GM19023 (cell line): ENCODE data around the gene ESPNL.
"Not testable (repeated sequence)": the region's sequence is repeated elsewhere in the genome, so short reads cannot be mapped to it uniquely, and the experiment has no call there.

Experiments used
- ATAC-seq: cut with Tn5 transposase; IDR thresholded peaks from one replicate; pipeline ENCODE4 v1.9.1; 2021; ENCODE audit warnings: mild to moderate bottlenecking, moderate library complexity; ENCODE audit not compliant: unreplicated experiment

Gene ESPNL, protein sequence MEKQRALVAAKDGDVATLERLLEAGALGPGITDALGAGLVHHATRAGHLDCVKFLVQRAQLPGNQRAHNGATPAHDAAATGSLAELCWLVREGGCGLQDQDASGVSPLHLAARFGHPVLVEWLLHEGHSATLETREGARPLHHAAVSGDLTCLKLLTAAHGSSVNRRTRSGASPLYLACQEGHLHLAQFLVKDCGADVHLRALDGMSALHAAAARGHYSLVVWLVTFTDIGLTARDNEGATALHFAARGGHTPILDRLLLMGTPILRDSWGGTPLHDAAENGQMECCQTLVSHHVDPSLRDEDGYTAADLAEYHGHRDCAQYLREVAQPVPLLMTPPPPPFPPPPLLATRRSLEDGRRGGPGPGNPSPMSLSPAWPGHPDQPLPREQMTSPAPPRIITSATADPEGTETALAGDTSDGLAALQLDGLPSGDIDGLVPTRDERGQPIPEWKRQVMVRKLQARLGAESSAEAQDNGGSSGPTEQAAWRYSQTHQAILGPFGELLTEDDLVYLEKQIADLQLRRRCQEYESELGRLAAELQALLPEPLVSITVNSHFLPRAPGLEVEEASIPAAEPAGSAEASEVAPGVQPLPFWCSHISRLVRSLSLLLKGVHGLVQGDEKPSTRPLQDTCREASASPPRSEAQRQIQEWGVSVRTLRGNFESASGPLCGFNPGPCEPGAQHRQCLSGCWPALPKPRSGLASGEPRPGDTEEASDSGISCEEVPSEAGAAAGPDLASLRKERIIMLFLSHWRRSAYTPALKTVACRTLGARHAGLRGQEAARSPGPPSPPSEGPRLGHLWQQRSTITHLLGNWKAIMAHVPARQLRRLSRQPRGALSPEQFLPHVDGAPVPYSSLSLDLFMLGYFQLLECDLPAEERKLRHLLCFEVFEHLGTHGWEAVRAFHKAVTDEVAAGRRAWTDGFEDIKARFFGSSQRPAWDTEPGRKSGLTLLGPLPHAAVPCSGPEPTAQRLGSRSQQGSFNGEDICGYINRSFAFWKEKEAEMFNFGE

DNA sequence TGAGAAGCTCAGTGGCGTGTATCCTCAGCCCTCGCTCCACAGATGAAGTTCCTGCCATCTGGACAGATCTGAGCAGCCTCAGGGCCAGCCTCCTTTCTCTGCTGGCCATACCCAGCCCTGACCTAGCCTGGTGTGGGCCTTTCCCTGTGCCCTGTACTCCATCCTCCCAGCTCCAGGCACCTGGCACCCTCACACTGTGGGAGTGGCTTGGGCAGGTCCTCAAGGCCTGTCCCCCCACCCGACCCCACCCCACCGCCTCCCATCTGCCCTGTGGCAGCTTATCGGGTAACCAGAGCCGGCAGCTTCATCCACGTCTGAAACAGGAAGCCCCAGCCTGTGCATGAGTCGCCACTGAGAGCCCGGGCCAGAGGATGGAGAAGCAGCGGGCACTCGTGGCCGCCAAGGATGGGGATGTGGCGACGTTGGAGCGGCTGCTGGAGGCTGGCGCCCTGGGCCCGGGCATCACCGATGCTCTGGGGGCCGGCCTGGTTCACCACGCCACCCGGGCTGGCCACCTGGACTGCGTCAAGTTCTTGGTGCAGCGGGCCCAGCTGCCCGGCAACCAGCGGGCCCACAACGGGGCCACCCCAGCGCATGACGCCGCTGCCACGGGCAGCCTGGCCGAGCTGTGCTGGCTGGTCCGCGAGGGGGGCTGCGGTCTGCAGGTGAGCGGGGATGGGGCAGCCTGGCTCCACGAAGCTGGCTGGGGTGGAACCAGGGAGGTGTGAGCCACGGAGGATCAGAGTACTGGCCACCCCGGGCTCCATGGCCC is at the start of gene ESPNL:
TSS of gene ESPNL (plus strand) at position 292 of the 772 bp plus-strand sequence. CDS start at position 372, 80 bp downstream.
- ATAC-seq, result no peak

DNA sequence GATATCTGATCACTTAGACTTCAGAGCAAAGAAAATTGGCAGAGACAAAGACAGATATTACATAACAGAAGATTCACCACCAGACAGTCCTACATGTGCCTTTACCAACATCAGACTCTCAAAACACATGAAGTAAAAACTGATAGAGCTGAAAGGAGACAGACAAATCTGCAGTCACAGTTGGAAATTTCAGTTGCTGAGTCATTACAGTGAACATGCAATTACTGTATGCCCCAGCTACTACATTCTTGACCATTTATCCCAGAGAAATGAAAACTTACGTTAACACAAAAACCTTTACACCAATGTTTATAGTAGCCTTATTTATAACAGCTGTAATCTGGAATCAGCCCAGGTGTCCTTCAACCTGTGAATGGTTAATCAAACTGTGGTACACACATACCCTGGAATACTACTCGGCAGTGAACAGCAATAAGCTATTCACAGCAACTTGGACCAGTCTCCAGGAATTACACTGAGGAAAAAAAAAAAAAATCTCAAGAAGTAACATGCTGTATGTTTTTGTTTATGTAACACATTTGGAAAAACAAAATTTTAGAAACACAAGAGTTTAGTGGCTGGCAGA is 46.9 kb upstream of the ESPNL start:
- ATAC-seq, result no peak

DNA sequence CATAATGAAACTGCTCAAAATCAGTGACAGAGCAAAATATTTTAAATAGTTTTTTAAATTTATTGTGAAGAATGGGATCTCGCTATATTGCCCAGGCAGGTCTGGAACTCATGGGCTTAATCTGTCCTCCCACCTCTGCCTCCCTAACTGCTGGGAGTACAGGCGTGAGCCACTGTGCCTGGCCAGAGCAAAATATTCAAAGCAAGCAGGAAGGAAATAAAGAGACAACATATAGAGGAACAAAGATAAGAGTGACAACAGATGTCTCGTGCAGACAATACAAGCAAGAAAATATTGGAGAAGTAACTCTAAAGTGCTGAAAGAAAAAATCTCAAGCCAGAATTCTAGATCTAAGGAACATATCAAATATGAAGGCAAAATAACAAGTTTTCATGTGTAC is 44.3 kb upstream of the ESPNL start:
- no peak for ATAC-seq

DNA sequence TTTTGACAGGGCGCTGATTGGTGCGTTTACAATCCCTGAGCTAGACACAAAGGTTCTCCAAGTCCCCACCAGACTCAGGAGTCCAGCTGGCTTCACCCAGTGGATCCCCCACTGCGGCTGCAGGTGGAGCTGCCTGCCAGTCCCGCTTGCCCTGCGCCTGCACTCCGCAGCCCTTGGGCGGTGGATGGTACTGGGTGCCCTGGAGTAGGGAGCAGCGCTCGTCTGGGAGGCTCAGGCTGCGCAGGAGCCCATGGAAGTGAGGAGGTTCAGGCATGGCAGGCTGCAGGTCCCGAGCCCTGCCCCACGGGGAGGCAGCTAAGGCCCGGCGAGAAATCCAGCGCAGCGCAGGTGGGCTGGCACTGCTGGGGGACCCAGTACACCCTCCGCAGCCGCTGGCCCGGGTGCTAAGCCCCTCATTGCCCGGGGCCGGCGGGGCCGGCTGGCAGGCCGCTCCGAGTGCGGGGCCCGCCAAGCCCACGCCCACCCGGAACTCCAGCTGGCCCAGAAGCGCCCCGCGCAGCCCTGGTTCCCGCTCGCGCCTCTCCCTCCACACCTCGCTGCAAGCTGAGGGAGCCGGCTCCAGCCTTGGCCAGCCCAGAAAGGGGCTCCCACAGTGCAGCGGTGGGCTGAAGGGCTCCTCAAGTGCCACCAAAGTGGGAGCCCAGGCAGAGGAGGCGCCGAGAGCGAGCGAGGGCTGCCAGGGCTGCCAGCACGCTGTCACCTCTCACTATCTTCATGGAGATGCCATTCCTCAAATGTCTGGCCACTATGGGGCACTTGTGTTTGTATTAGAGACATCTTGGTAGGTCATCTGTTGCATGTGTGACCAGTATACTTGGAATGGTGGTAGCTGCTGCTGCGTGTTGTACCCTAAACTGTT is 42.2 kb upstream of the ESPNL start:
- not testable (repeated sequence) for ATAC-seq

DNA sequence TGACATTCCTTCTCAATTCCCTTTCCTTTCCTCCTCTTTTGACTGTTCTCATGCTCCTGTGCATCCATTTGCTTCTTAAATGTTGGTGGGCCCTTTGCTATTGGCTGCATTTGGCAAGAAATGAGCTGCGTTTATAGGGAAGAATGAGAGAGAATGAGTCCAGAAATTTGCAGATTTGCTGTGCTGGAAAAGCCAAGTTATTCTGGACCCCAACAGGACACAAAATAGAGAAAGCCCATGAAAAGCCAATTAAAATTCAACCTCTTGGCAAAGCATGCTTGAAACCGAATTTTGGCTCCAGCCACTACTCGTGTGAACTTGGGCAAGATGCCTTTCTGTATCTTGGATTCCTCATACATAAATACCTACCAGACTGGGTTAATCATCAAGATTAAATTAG is 40.6 kb upstream of the ESPNL start:
- ATAC-seq, result no peak

DNA sequence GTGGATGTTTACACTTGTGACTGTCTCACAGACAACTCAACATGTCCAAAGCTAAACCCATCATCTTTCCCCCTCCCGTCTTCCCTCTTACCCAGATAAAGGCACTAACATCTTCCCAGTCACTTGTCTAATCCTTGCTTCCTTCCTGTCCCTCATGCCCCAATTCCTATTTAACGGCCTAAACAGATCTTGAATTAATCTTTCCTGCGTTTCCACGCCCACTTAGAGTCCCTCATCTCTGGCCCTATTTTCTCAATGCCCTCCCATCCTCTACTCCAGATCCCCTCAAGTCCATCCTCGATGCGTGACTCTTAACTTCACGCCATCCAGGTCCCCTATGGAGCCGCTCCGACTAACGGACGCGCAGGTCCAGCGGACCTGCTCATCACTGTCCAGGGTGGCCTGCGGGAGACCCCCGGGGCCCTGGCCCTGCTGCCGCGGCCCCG is 40.0 kb upstream of the ESPNL start:
- ATAC-seq, result peak; percentile 1

DNA sequence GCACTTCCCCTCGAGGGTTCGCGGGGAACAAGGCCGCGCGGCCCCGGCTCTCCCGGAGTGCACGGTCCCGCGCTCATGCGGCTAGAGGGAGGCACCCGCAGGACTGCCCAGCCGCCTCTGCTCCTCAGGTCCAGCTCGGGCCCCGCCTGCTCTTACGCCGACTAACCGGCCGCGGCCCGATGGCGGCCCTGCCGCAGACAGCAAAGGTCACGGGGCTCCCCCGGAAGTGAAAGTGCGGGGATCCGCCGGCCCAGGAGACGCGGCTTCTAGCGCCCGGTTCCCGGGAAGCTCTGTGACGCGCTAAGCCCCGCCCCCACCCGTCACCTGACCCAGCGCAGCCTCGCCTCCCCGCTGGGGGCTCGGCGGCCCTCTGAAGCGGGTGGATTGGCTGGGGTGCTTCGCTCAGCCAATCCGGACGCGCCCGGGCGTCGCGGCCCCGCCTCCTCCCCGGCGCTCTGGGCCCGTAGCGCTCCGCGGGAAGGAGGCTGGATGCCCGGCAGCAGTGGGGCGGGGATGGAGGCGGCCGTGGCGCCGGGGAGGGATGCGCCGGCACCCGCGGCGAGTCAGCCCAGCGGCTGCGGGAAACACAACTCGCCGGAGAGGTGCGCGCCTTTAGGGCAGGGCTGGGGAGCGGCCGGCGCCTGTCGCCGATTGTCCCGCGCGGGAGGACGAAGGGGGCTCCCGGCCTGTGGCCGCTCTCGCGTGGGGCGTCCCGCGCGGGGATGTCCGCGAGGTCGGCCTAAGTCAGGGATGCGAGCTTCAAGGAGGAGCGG is 39.4 kb upstream of the ESPNL start, which contains the start of gene SCLY:
TSS of gene SCLY (plus strand) at position 460 of the 773 bp plus-strand sequence. CDS start at position 514, 54 bp downstream.
- ATAC-seq, result peak; percentile 91

DNA sequence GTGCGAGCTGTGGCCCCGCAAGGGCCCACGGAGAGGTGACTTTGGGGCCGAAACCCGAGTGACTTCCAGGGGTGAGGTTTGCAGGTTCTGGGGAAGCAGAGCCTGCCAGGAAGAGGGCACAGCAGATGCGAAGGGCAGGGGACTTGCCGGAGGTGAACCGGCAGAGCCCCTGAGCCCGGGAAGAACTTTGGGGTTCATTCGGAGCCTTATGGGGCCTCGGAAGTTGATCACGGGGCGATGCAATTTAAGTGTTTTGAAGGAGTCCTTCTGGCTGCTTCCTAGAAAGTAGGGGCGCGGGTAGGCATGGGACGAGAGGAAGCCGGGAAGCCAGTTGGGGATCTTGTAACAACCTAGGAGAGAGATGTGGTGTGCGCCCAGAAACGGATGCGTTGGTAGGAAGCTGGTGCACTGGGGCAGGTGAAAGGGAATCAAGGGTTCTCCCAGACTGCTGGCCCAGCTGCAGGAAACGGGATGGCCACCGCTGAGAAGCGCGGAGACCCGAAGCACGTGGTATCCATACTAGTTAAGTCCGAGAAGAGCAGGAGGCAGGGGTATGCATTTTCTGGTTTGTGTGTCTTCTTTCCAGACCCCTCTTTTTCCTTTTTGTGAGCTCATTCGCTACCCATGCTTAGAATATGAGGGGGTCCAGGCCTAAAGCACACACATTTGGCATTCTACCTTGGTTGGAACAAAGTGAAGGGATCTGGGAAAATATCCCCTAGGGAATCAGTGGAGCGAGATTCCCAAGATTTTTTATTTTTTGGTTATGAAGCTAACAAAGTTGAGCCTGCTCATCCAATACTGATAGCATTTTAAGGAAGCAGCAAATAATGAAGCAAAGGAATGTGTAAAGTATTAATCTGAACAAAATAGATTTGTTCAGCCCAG is 38.6 kb upstream of the ESPNL start:
- ATAC-seq, result peak; percentile 7

DNA sequence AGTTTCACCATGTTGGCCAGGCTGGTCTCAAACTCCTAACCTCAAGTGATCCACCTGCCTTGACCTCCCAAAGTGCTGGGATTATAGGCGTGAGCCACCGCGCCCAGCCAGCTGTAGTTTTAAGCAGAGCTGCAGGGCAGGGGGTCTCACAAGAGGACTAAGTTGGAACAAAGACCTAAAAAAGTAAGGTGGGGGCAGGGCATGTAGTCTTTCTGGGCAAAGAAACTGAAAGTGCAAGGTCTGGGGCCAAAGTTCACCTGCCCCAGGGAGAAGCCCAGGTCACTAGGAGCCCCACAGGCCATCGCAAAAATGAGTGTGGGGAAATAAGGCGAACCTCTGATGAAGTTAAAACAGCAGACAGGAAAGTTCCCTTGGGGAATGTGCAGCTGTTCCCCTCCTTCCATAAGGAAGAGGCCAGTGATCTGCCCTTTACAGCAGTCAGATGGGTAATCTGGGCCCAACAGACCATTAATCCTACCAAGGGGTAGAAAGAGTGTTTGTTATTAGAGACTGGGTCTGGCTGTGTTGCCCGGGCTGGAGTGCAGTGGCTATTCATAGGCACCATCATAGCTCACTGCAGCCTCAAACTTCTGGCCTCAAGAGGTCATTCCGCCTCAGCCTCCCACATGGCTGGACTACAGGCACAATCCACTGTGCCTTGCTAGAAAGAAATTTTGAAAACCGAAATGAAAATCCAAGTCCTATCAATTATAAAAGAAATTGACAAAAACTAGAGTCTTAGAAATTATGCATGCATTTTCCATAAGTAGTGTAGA is 36.5 kb upstream of the ESPNL start:
- no peak for ATAC-seq

DNA sequence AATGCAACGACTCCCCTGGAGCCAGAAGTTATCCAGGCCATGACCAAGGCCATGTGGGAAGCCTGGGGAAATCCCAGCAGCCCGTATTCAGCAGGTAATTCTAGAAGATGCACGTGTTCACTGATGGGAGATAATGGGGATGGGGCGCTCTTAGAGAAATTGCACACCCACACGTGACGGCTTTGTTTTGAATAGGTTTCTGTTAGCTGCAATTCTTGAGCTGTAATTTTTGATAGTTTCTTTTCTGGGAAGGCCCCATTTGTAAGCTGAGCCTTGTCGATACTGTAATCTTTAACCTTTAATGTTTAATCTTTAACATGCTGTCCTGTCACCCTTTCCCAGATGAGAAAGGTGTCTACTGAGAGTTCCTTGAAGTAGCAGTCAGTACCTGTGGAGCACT is 35.8 kb upstream of the ESPNL start:
- no peak for ATAC-seq

DNA sequence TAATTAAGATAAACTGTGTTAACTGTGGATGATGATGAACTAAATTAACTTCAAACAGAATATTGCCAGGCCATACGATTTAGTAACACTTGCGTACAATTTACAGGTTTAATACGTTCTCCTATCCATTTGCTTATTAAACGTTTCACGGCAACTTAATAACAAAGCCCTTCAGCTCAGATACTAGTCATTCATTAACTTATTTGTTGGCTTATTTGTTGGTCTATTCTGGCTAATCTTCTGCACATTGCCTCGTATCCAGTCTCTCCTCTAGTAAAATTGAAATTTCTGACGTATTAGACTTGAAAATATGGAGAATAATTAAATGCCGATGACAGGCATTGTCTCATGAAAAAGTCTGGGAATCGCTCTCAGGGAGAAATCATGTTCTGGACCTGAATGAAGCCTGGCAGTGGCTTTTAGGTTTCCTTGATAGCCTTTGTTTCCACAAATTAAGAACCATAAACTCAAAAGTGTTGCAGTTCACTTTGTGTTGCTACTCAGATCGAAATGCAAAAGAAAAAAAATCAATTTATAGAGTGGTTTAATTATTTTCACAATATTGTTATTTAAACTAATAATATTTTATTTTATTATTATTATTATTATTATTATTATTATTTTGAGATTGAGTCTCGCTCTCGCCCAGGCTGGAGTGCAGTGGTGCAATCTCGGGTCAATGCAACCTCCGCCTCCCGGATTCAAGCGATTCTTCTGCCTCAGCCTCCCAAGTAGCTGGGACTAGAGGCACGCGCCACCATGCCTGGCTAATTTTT is 34.9 kb upstream of the ESPNL start:
- ATAC-seq, result no peak

DNA sequence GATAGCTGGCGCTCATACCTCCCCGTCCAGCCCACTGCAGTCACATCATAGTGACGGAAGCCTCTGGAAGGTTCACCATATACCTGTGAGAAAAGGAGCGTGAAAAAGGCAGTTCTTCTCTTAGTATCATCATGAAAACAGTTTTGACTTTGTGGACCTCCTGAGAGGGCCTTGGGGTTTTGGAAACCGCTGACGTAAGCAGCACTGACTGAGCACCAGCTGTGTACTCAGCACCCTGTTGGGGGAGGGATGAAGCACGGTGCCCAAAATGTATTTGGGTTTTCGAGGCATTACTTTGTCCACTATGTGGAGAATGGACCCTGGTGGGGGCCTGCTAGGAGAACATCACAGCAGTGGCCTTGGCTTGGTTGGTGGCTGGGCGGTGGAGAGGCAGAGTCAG is 33.9 kb upstream of the ESPNL start:
- ATAC-seq, result no peak

DNA sequence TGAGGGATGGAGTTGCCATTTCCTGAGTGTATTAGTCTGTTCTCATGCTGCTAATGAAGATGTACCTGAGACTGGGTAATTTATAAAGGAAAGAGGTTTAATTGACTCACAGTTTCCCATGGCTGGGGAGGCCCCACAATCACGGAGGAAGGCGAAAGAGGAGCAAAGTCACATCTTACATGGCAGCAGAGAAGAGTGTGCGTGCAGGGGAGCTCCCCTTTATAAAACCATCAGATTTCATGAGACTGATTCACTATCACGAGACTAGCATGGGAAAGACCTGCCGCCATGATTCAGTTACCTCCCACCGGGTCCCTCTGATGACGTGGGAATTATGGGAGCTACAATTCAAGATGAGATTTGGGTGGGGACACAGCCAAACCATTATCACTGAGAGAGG is 33.4 kb upstream of the ESPNL start:
- not testable (repeated sequence) for ATAC-seq

DNA sequence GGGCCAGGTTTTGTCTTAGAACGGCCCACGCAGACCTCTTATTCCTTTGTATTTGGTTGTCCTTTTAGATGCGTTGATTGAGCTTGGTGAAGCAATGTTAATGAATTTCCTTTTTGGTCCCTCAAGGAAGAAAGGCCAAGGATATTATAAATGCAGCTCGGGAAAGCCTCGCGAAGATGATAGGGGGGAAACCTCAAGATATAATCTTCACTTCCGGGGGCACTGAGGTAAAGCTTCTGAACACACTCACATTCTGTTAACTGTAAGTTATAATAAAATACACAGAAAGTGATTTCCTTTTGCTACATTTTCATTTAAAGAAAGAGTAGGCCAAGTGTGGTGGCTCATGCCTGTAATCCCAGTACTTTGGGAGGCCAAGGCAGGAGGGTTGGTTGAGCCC is 32.2 kb upstream of the ESPNL start:
- ATAC-seq, result no peak

DNA sequence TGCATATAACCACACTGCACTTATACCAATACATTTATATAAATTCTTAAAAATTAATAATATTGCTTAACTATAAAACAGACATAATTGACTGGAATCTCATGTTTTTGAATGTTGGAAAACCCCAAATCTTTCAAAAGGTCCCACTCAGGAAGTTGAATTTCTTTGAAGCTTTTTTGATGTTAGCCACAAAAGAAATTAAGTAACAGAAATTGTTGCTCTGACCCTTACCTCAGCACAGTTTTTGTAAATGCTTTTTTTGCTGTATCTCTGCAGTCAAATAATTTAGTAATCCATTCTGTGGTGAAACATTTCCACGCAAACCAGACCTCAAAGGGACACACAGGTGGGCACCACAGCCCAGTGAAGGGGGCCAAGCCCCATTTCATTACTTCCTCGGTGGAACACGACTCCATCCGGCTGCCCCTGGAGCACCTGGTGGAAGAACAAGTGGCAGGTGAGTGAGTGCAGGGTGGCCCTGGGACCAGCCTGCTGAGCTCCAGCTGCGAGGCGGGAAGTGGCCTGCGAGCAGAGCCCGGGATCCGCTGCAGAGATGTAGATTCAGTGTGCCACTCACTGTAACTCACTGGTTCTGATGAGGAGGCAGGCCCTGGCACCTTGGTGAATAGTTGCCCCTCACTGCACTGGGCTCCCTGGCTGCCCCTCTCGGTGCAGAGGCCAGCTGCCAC is 31.0 kb upstream of the ESPNL start:
- no peak for ATAC-seq

DNA sequence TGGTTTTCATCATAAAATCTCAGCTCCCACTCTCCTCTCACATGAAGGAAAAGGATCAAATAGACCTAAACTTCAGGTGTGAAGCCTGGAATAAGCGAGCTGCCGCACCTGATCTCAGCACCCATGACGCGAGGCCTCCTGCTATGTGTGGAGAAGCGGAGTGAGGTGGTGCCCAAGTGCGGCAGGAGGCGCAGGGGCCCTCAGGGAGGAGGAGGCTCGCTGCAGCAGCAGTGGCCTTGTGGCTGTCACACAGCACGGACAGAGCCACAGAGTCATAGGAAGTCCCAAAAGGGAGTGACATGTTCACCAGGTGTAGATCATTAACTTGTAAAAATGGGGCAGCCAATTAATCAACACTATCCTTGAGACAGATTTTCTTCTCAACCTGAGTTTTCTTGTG is 30.3 kb upstream of the ESPNL start:
- ATAC-seq, result no peak
